Hepatocyte (in vitro differentiated cells): Measurements from ENCODE around the gene LIN52. TPM values are rescaled to one million over a fixed set of nuclear protein-coding genes. Genes with fewer than 3 reads are reported as not detected.
A peak's percentile ranks its signal among the peaks of the same experiment; 100 is the strongest.

Experiments used
- DNase-seq: peaks from one replicate; pipeline ENCODE4 v3.0.0-alpha.2; 2016; ENCODE audit warnings: low spot score
- H2AFZ ChIP-seq: fragments of 200-600 bp; sonication (generic); 2 replicates; pipeline ENCODE4 v1.6.0; 2016; ENCODE audit warnings: antibody characterized with exemption, mild to moderate bottlenecking
- H3K27ac ChIP-seq: fragments of 200-600 bp; sonication (generic); 2 replicates; pipeline ENCODE4 v1.5.1; 2016; ENCODE audit warnings: mild to moderate bottlenecking
- H3K27me3 ChIP-seq: fragments of 200-600 bp; sonication (generic); 2 replicates; pipeline ENCODE4 v1.6.1; 2016
- H3K36me3 ChIP-seq: fragments of 200-600 bp; sonication (generic); replicated peaks from 2 replicates; pipeline ENCODE4 v1.5.1; 2016; ENCODE audit warnings: low read depth; ENCODE audit not compliant: insufficient read depth
- H3K4me1 ChIP-seq: fragments of 200-600 bp; sonication (generic); 2 replicates; pipeline ENCODE4 v1.5.1; 2016; ENCODE audit warnings: mild to moderate bottlenecking, moderate library complexity; ENCODE audit not compliant: insufficient read depth
- H3K4me2 ChIP-seq: fragments of 200-600 bp; sonication (generic); 2 replicates; pipeline ENCODE4 v1.6.0; 2016
- H3K4me3 ChIP-seq: fragments of 200-600 bp; sonication (generic); 2 replicates; pipeline ENCODE4 v1.5.1; 2016; ENCODE audit warnings: mild to moderate bottlenecking
- H3K79me2 ChIP-seq: fragments of 200-600 bp; sonication (generic); 2 replicates; pipeline ENCODE4 v1.6.0; 2017; ENCODE audit warnings: mild to moderate bottlenecking
- H3K9me2 ChIP-seq: fragments of 200-600 bp; sonication (generic); replicated peaks from 2 replicates; pipeline ENCODE4 v1.6.0; 2017; ENCODE audit warnings: mild to moderate bottlenecking; ENCODE audit not compliant: insufficient read depth
- H3K9me3 ChIP-seq: fragments of 200-600 bp; sonication (generic); 2 replicates; pipeline ENCODE4 v1.5.1; 2016; ENCODE audit warnings: low read depth, mild to moderate bottlenecking
- H4K20me1 ChIP-seq: fragments of 200-600 bp; sonication (generic); 2 replicates; pipeline ENCODE4 v1.6.0; 2016; ENCODE audit warnings: mild to moderate bottlenecking; ENCODE audit not compliant: insufficient read depth, poor library complexity, severe bottlenecking
- CTCF ChIP-seq: fragments of 200-600 bp; sonication (generic); IDR thresholded peaks from 2 replicates; pipeline ENCODE4 v1.5.1; 2016; ENCODE audit warnings: antibody characterized with exemption, mild to moderate bottlenecking; ENCODE audit not compliant: poor library complexity
- EZH2 ChIP-seq: fragments of 200-600 bp; sonication (generic); IDR thresholded peaks from 2 replicates; pipeline ENCODE4 v1.6.1; 2016; ENCODE audit warnings: antibody characterized with exemption, mild to moderate bottlenecking, borderline replicate concordance
- EZH2phosphoT487 ChIP-seq: fragments of 200-600 bp; sonication (generic); IDR thresholded peaks from one replicate; pipeline ENCODE4 v1.6.1; 2018; ENCODE audit warnings: antibody characterized with exemption, mild to moderate bottlenecking, low read depth, moderate library complexity; ENCODE audit not compliant: unreplicated experiment, severe bottlenecking
- WGBS: methylation state at CpG from one replicate; pipeline ENCODE4 v1.1.6; 2016; ENCODE audit warnings: low lambda C conversion rate; ENCODE audit errors: missing lambda C conversion rate; 5-methylcytosine and 5-hydroxymethylcytosine counted together
- polyA plus RNA-seq: library from polyadenylated mRNA; unstranded; fragments of >200 nt; fragmentation: Nextera tagmentation; extraction: Ambion mirVana; gene quantifications from 2 replicates; pipeline ENCODE4 v1.2.1, GENCODE V29; 2016
- total RNA-seq: library from RNA; depleted of rRNA; stranded (reverse); fragments of >200 nt; gene quantifications from 2 replicates; pipeline ENCODE4 v1.2.3, GENCODE V29; 2014

LIN52 gene
- total and polyA plus RNA-seq, 2 experiments from 2014 or later = 13.5 to 14.4 TPM

DNA sequence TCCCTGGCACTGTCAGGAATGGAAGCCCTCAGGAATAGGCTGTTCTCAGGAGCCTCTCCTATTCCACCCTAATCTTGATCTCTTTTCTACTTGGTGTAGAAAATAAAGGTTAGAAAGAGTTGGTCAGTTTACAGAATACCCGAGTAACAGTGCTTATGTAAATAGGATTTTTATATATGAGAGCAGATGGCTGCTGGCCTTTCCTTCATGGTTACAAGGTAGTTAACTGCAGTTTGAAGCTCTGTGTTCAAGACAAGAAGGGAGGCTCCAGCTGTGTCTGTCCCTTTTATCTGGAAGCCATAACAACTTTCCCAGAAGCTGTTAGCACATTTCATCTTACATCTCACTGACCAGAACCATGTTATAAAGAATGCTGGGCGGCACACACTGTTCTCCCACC is 42.5 kb upstream of the LIN52 start:
- no peaks in the 10 kb centered on the region for H3K4me1 ChIP-seq
- H3K9me2 ChIP-seq = no peaks in the 10 kb centered on the region
- H3K27ac ChIP-seq = no peak overlapping the region
- no peak for TF ChIP-seq EZH2phosphoT487
- TF ChIP-seq CTCF = no peak
- no peak for TF ChIP-seq EZH2
- H2AFZ ChIP-seq = no peak overlapping the region
- H3K36me3 ChIP-seq = no peaks in the 10 kb centered on the region
- H3K27me3 ChIP-seq = no peaks in the 10 kb centered on the region
- no peaks in the 10 kb centered on the region for H3K9me3 ChIP-seq
- 45% methylated on average over 2 of the region's 2 CpGs for WGBS
- no peaks in the 10 kb centered on the region for H4K20me1 ChIP-seq
- no peak for DNase-seq
- H3K4me2 ChIP-seq = no peak overlapping the region
- H3K4me3 ChIP-seq = no peak overlapping the region
- no peaks in the 10 kb centered on the region for H3K79me2 ChIP-seq

- Histone ChIP-seq H4K20me1 (no peaks in the 10 kb centered on the region), H3K79me2 (no peaks in the 10 kb centered on the region), H3K4me2 (no peak overlapping the region), H3K4me3 (no peak overlapping the region), H2AFZ (no peak overlapping the region), H3K9me3 (no peaks in the 10 kb centered on the region), H3K27ac (no peak overlapping the region), H3K9me2 (no peaks in the 10 kb centered on the region), H3K27me3 (no peaks in the 10 kb centered on the region), H3K36me3 (no peaks in the 10 kb centered on the region), H3K4me1 (no peaks in the 10 kb centered on the region)
- WGBS = 96% methylated on average over 4 of the region's 4 CpGs
- TF ChIP-seq EZH2 (no peak), EZH2phosphoT487 (no peak), CTCF (no peak)
- no peak for DNase-seq
Observed at GRCh38 chr14:74045522-74045921, 39.2 kb upstream of the LIN52 start.

- Histone ChIP-seq H3K4me2 (no peak overlapping the region), H3K9me2 (no peaks in the 10 kb centered on the region), H3K27ac (no peak overlapping the region), H3K4me3 (no peak overlapping the region), H4K20me1 (no peaks in the 10 kb centered on the region), H3K4me1 (no peaks in the 10 kb centered on the region), H3K36me3 (no peaks in the 10 kb centered on the region), H3K27me3 (no peaks in the 10 kb centered on the region), H3K9me3 (no peaks in the 10 kb centered on the region), H3K79me2 (no peaks in the 10 kb centered on the region), H2AFZ (no peak overlapping the region)
- peak; percentile 6 for DNase-seq
- 34% methylated on average over 3 of the region's 3 CpGs for WGBS
- TF ChIP-seq CTCF (no peak), EZH2phosphoT487 (no peak)
Observed at GRCh38 chr14:74048281-74048680, 36.5 kb upstream of the LIN52 start.

DNA sequence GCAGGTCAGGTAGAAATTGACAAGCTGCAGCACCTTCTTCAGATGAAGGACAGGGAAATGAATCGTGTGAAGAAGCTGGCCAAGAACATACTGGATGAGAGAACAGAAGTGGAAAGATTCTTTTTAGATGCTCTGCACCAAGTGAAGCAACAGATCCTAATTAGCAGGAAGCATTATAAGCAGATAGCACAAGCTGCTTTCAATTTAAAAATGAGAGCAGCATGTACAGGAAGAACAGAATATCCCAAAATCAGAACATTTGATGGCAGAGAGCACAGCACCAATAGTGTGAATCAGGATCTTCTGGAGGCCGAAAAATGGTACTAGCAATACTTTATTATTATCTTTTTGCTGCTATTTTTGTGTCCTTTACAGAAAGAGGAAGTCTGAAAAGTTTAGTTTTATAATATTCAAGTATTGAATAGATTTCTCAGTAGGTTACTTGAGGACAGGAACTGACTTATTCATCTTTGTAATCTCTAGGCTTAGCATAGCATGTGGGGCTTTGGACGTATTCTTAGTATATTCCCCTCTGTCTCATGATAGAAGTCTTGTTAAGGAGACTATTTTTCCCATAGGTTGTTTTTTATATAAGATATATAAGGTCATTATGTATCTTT is 34.8 kb upstream of the LIN52 start:
- Histone ChIP-seq H3K79me2 (no peaks in the 10 kb centered on the region), H3K9me2 (no peaks in the 10 kb centered on the region), H3K36me3 (no peaks in the 10 kb centered on the region), H4K20me1 (no peaks in the 10 kb centered on the region), H2AFZ (no peak overlapping the region), H3K4me2 (no peak overlapping the region), H3K27me3 (no peaks in the 10 kb centered on the region), H3K9me3 (no peaks in the 10 kb centered on the region), H3K27ac (no peak overlapping the region), H3K4me3 (no peak overlapping the region), H3K4me1 (no peaks in the 10 kb centered on the region)
- 75% methylated on average over 3 of the region's 3 CpGs for WGBS
- no peak for DNase-seq
- TF ChIP-seq CTCF = no peak
- no peak for TF ChIP-seq EZH2phosphoT487
- no peak for TF ChIP-seq EZH2
